HG02588 (cell line): ENCODE measurements around the gene SERINC5.
"Not testable (repeated sequence)": the region's sequence is repeated elsewhere in the genome, so short reads cannot be mapped to it uniquely, and the experiment has no call there.

Source experiments
- ATAC-seq: cut with Tn5 transposase; IDR thresholded peaks from one replicate; pipeline ENCODE4 v1.9.1; 2021; ENCODE audit warnings: mild to moderate bottlenecking, moderate library complexity; ENCODE audit not compliant: unreplicated experiment

Gene SERINC5

GRCh38 chr5:80181618-80182211 is 74.1 kb downstream of the SERINC5 start:
- no peak for ATAC-seq

GRCh38 chr5:80177236-80177635 is 78.6 kb downstream of the SERINC5 start:
- ATAC-seq = no peak

GRCh38 chr5:80175337-80175736 is 80.5 kb downstream of the SERINC5 start:
- no peak for ATAC-seq

- no peak for ATAC-seq
Measured at GRCh38 chr5:80174790-80175189, 81.1 kb downstream of the SERINC5 start.

- no peak for ATAC-seq
Measured at GRCh38 chr5:80172067-80172695, 83.7 kb downstream of the SERINC5 start.

GRCh38 chr5:80170117-80170535 is 85.7 kb downstream of the SERINC5 start:
- ATAC-seq = no peak

- ATAC-seq = no peak
Measured at GRCh38 chr5:80168388-80169028, 87.3 kb downstream of the SERINC5 start.

- no peak for ATAC-seq
Measured at GRCh38 chr5:80165452-80165851, 90.4 kb downstream of the SERINC5 start.

- ATAC-seq = no peak
Measured at GRCh38 chr5:80161165-80161564, 94.7 kb downstream of the SERINC5 start.

GRCh38 chr5:80160242-80160641 is 95.6 kb downstream of the SERINC5 start:
- ATAC-seq = no peak

- no peak for ATAC-seq
Measured at GRCh38 chr5:80159133-80159815, 96.6 kb downstream of the SERINC5 start.

- ATAC-seq = no peak
Measured at GRCh38 chr5:80156156-80156555, 99.7 kb downstream of the SERINC5 start.

- ATAC-seq = no peak
Measured at GRCh38 chr5:80154749-80155148, 101.1 kb downstream of the SERINC5 start.

- not testable (repeated sequence) for ATAC-seq
Measured at GRCh38 chr5:80154289-80154688, 101.6 kb downstream of the SERINC5 start.

GRCh38 chr5:80153586-80154126 is 102.2 kb downstream of the SERINC5 start:
- no peak for ATAC-seq

GRCh38 chr5:80152778-80153177 is 103.1 kb downstream of the SERINC5 start:
- ATAC-seq = no peak

GRCh38 chr5:80151890-80152289 is 104.0 kb downstream of the SERINC5 start:
- ATAC-seq = no peak

GRCh38 chr5:80150731-80151130 is 105.1 kb downstream of the SERINC5 start:
- ATAC-seq = no peak

GRCh38 chr5:80149161-80149609 is 106.7 kb downstream of the SERINC5 start:
- ATAC-seq = no peak

- ATAC-seq = no peak
Measured at GRCh38 chr5:80147119-80147815, 108.6 kb downstream of the SERINC5 start.

GRCh38 chr5:80146046-80146445 is 109.8 kb downstream of the SERINC5 start:
- no peak for ATAC-seq
